Measurements from ENCODE around the gene CDC42EP5. TPM values are rescaled to one million over a fixed set of nuclear protein-coding genes. Genes with fewer than 3 reads are reported as not detected.

Gene CDC42EP5
- total RNA-seq, 1 donor from 2014 or later = not detected

GRCh38 chr19:54489766-54490165 is 16.7 kb upstream of the CDC42EP5 start:
- intact Hi-C loops (cut with micrococcal nuclease) = no loop called here

GRCh38 chr19:54489341-54489740 is 16.2 kb upstream of the CDC42EP5 start:
- intact Hi-C loops (cut with micrococcal nuclease) = no loop called here

GRCh38 chr19:54485851-54486250 is 12.8 kb upstream of the CDC42EP5 start:
- intact Hi-C loops (cut with micrococcal nuclease) = no loop called here

- intact Hi-C loops (cut with micrococcal nuclease) = no loop called here
Measured at GRCh38 chr19:54484451-54484850, 11.4 kb upstream of the CDC42EP5 start.

GRCh38 chr19:54482889-54483288 is 9.8 kb upstream of the CDC42EP5 start:
- intact Hi-C loops (cut with micrococcal nuclease) = loop anchor here (2.0 kb wide), 1 partner anchor 14 kb away; no protein-coding TSS in a partner anchor

GRCh38 chr19:54481326-54481930 is 8.3 kb upstream of the CDC42EP5 start:
- intact Hi-C loops (cut with micrococcal nuclease) = loop anchor here (1.0 kb wide), 1 partner anchor 195 kb away; no protein-coding TSS in a partner anchor

GRCh38 chr19:54480051-54480450 is 7.0 kb upstream of the CDC42EP5 start:
- intact Hi-C loops (cut with micrococcal nuclease) = no loop called here

- intact Hi-C loops (cut with micrococcal nuclease) = no loop called here
Measured at GRCh38 chr19:54478677-54479266, 5.7 kb upstream of the CDC42EP5 start.

GRCh38 chr19:54477650-54478049 is 4.6 kb upstream of the CDC42EP5 start:
- intact Hi-C loops (cut with micrococcal nuclease) = no loop called here

GRCh38 chr19:54475706-54476105 is 2.6 kb upstream of the CDC42EP5 start:
- intact Hi-C loops (cut with micrococcal nuclease) = no loop called here

GRCh38 chr19:54473892-54474372 is 836 bp upstream of the CDC42EP5 start:
- intact Hi-C loops (cut with micrococcal nuclease) = no loop called here

- intact Hi-C loops (cut with micrococcal nuclease) = no loop called here
Measured at GRCh38 chr19:54470991-54471782, 1.9 kb downstream of the CDC42EP5 start.

- intact Hi-C loops (cut with micrococcal nuclease) = no loop called here
Measured at GRCh38 chr19:54470276-54470887, 2.7 kb downstream of the CDC42EP5 start.

GRCh38 chr19:54469496-54469934 is 3.6 kb downstream of the CDC42EP5 start:
- intact Hi-C loops (cut with micrococcal nuclease) = loop anchor here (10.0 kb wide), 1 partner anchor 785 kb away; the partner anchor contains the start of gene PPP6R1

- intact Hi-C loops (cut with micrococcal nuclease) = loop anchor here (10.0 kb wide), 1 partner anchor 789 kb away; the partner anchor contains the start of gene PPP6R1
Measured at GRCh38 chr19:54466110-54466480, 7.0 kb downstream of the CDC42EP5 start.

- intact Hi-C loops (cut with micrococcal nuclease) = loop anchor here (2.0 to 10.0 kb wide), 2 partner anchors 789 to 1011 kb away; partner anchors contain the start of genes PPP6R1 and ZNF628
Measured at GRCh38 chr19:54465426-54466109, 7.5 kb downstream of the CDC42EP5 start.

GRCh38 chr19:54464630-54465425 is 8.3 kb downstream of the CDC42EP5 start:
- intact Hi-C loops (cut with micrococcal nuclease) = loop anchor here (1.0 to 10.0 kb wide), 9 partner anchors 303 to 1177 kb away; partner anchors contain the start of genes CNOT3, HSPBP1, MYADM and NDUFA3

- intact Hi-C loops (cut with micrococcal nuclease) = loop anchor here (1.0 to 10.0 kb wide), 9 partner anchors 302 to 1178 kb away; partner anchors contain the start of genes CNOT3, HSPBP1, MYADM and NDUFA3
Measured at GRCh38 chr19:54464044-54464629, 9.0 kb downstream of the CDC42EP5 start.

- intact Hi-C loops (cut with micrococcal nuclease) = loop anchor here (1.0 to 10.0 kb wide), 11 partner anchors 14 to 1179 kb away; partner anchors contain the start of genes CNOT3, HSPBP1, LENG8 and MBOAT7
Measured at GRCh38 chr19:54463531-54464043, 9.5 kb downstream of the CDC42EP5 start, which contains the start of gene LENG9. LENG9 (minus strand) TSS chr19:54463778; CDS start chr19:54463526, 252 bp downstream.
